A673 (cell line): Measurements from ENCODE around the gene TTC39B. TPM values are rescaled to one million over a fixed set of nuclear protein-coding genes. Genes with fewer than 3 reads are reported as not detected.

Experiments used
- BruUV-seq: library from RNA; stranded (reverse); fragments of 400-500 nt; replicated peaks from 2 replicates; lab custom pipeline; 2021; lab: Mats Ljungman, UMichigan
- CTCF ChIA-PET: fragments of 300-600 bp; sonication (Branson Sonifier 250); formaldehyde crosslinking; loops from one replicate; lab custom pipeline; 2022; ENCODE audit warnings: antibody characterized with exemption; lab: Charles Lee
- POLR2A ChIA-PET: fragments of 300-600 bp; sonication (Branson Sonifier 250); formaldehyde crosslinking; loops from one replicate; lab custom pipeline; 2022; ENCODE audit warnings: antibody characterized with exemption; ENCODE audit not compliant: low non-redundant PET; lab: Charles Lee
- DNase-seq: peaks from one replicate; pipeline ENCODE4 v3.0.0-alpha.2; 2015; ENCODE audit warnings: low spot score
- H3K27ac ChIP-seq: fragments of 200-600 bp; sonication (generic); 2 replicates; pipeline ENCODE4 v1.5.1; 2016; ENCODE audit warnings: mixed run types, low read depth, mild to moderate bottlenecking, mixed read lengths, antibody characterized with exemption, low read length; ENCODE audit not compliant: poor library complexity, severe bottlenecking
- H3K27me3 ChIP-seq: fragments of 200-600 bp; sonication (generic); replicated peaks from 2 replicates; pipeline ENCODE4 v1.6.1; 2017; ENCODE audit warnings: mixed run types, low read depth, mild to moderate bottlenecking, mixed read lengths, antibody characterized with exemption, low read length; ENCODE audit not compliant: insufficient read depth, poor library complexity
- H3K36me3 ChIP-seq: fragments of 200-600 bp; sonication (generic); 2 replicates; pipeline ENCODE4 v1.6.1; 2016; ENCODE audit warnings: mixed run types, mild to moderate bottlenecking, mixed read lengths, antibody characterized with exemption, low read length; ENCODE audit not compliant: insufficient read depth, poor library complexity, severe bottlenecking
- H3K4me1 ChIP-seq: fragments of 200-600 bp; sonication (generic); 2 replicates; pipeline ENCODE4 v1.6.1; 2017; ENCODE audit warnings: mixed run types, mild to moderate bottlenecking, mixed read lengths, antibody characterized with exemption, low read length; ENCODE audit not compliant: insufficient read depth, poor library complexity, severe bottlenecking
- H3K4me3 ChIP-seq: fragments of 200-600 bp; sonication (generic); 2 replicates; pipeline ENCODE4 v1.5.1; 2016; ENCODE audit warnings: low read depth, mixed run types, mild to moderate bottlenecking, mixed read lengths, low read length; ENCODE audit not compliant: poor library complexity, severe bottlenecking
- H3K9me3 ChIP-seq: fragments of 200-600 bp; sonication (generic); 2 replicates; pipeline ENCODE4 v1.6.1; 2016; ENCODE audit warnings: mixed run types, low read depth, mild to moderate bottlenecking, mixed read lengths, antibody characterized with exemption, low read length; ENCODE audit not compliant: poor library complexity, severe bottlenecking
- CTCF ChIP-seq: fragments of 300-800, 200-600 bp; sonication (generic); conservative IDR thresholded peaks from 2 replicates; pipeline ENCODE4 v1.5.1; 2017; ENCODE audit warnings: low read depth, mild to moderate bottlenecking, antibody characterized with exemption, low read length, moderate library complexity, mixed read lengths
- EZH2 ChIP-seq: fragments of 200-600 bp; sonication (generic); IDR thresholded peaks from 2 replicates; pipeline ENCODE4 v1.6.1; 2017; ENCODE audit warnings: borderline replicate concordance, low read depth, mild to moderate bottlenecking, mixed read lengths, antibody characterized with exemption, low read length; ENCODE audit not compliant: poor library complexity, severe bottlenecking
- intact Hi-C: fragments of 100-400 bp; cut with micrococcal nuclease; formaldehyde crosslinking; loops from one replicate; pipeline ENCODE4 v1.10.0; 2022; ENCODE audit not compliant: unreplicated experiment
- total RNA-seq: library from RNA; stranded (reverse); gene quantifications from 2 replicates; pipeline ENCODE4 v1.2.3, GENCODE V29; 2021

Gene TTC39B
- total RNA-seq, 1 experiment from 2014 or later, result 0.52 TPM

- ChIA-PET CTCF (no interaction called here), POLR2A (no interaction called here)
- Histone ChIP-seq H3K27ac (no peak overlapping the region), H3K27me3 (no peaks in the 10 kb centered on the region), H3K4me1 (no peaks in the 10 kb centered on the region), H3K4me3 (no peak overlapping the region), H3K36me3 (no peaks in the 10 kb centered on the region), H3K9me3 (no peaks in the 10 kb centered on the region)
- BruUV-seq, result no TSS peak
- intact Hi-C loops, result no loop called here
- DNase-seq, result no peak
- TF ChIP-seq EZH2 (no peak), CTCF (no peak)
Observed at GRCh38 chr9:15248621-15249020, 58.4 kb downstream of the TTC39B start.

- no TSS peak for BruUV-seq
- CTCF ChIA-PET, result no interaction called here
- intact Hi-C loops, result no loop called here
- Histone ChIP-seq H3K36me3 (no peaks in the 10 kb centered on the region), H3K4me3 (no peak overlapping the region), H3K27ac (no peak overlapping the region), H3K9me3 (no peaks in the 10 kb centered on the region), H3K4me1 (no peaks in the 10 kb centered on the region), H3K27me3 (no peaks in the 10 kb centered on the region)
- POLR2A ChIA-PET, result no interaction called here
- no peak for TF ChIP-seq CTCF
- TF ChIP-seq EZH2, result no peak
- no peak for DNase-seq
Observed at GRCh38 chr9:15248081-15248480, 58.9 kb downstream of the TTC39B start.

- BruUV-seq, result no TSS peak
- intact Hi-C loops, result no loop called here
- H3K36me3 ChIP-seq, result no peaks in the 10 kb centered on the region
- H3K27me3 ChIP-seq, result no peaks in the 10 kb centered on the region
- H3K27ac ChIP-seq, result no peak overlapping the region
- no peak overlapping the region for H3K4me3 ChIP-seq
- POLR2A ChIA-PET, result no interaction called here
- no peak for DNase-seq
- no peaks in the 10 kb centered on the region for H3K4me1 ChIP-seq
- H3K9me3 ChIP-seq, result no peaks in the 10 kb centered on the region
- TF ChIP-seq CTCF (no peak), EZH2 (no peak)
- CTCF ChIA-PET, result no interaction called here
Observed at GRCh38 chr9:15246708-15247107, 60.3 kb downstream of the TTC39B start.
